CD8-positive, alpha-beta memory T cell (primary cell): ENCODE measurements around the gene NEK7. TPM values are rescaled to one million over a fixed set of nuclear protein-coding genes. Genes with fewer than 3 reads are reported as not detected.

Experiments
- CTCF ChIA-PET: fragments of 350-600 bp; sonication (Branson Sonifier 250); formaldehyde crosslinking; loops from one replicate; lab custom pipeline; 2021; ENCODE audit warnings: antibody characterized with exemption; lab: Charles Lee
- POLR2A ChIA-PET: fragments of 350-600 bp; sonication (Branson Sonifier 250); formaldehyde crosslinking; loops from one replicate; lab custom pipeline; 2021; ENCODE audit warnings: antibody characterized with exemption; lab: Charles Lee
- DNase-seq, 5 donors: peaks; one replicate each; pipeline versions ENCODE4 v3.0.0 to v3.0.0-alpha.2; 2020 to 2022; ENCODE audit warnings: mixed read lengths in 1 of 5
- H3K27ac ChIP-seq: one replicate; pipeline ENCODE4 v1.7.0; 2013; ENCODE audit warnings: low read depth, mild to moderate bottlenecking, low read length, moderate library complexity
- H3K27me3 ChIP-seq: 2 replicates; pipeline ENCODE4 v1.7.0; 2013; ENCODE audit warnings: low read length, mild to moderate bottlenecking; ENCODE audit not compliant: insufficient read depth, poor library complexity, severe bottlenecking
- H3K36me3 ChIP-seq: 2 replicates; pipeline ENCODE4 v1.7.0; 2013; ENCODE audit warnings: mild to moderate bottlenecking, low read length, moderate library complexity; ENCODE audit not compliant: insufficient read depth
- H3K4me1 ChIP-seq: 2 replicates; pipeline ENCODE4 v1.7.0; 2013; ENCODE audit warnings: mild to moderate bottlenecking, low read length, moderate library complexity; ENCODE audit not compliant: insufficient read depth
- H3K4me3 ChIP-seq: 2 replicates; pipeline ENCODE4 v1.7.0; 2013; ENCODE audit warnings: mild to moderate bottlenecking, low read length
- H3K9me3 ChIP-seq: 2 replicates; pipeline ENCODE4 v1.7.0; 2013; ENCODE audit warnings: mild to moderate bottlenecking, low read length
- H3K27ac Mint-ChIP-seq, 8 donors: one replicate each; pipeline ENCODE4 v1.8.0; 2020 to 2021; ENCODE audit warnings: mixed read lengths in 8 of 8, mild to moderate bottlenecking in 6 of 8, inconsistent platforms in 3 of 8, moderate library complexity in 3 of 8
- H3K27me3 Mint-ChIP-seq, 2 donors: one replicate each; pipeline ENCODE4 v1.8.0; 2020 to 2021; ENCODE audit warnings: mixed read lengths in 2 of 2, mild to moderate bottlenecking in 1 of 2, moderate library complexity in 1 of 2
- H3K36me3 Mint-ChIP-seq, 3 donors: one replicate each; pipeline ENCODE4 v1.8.0; 2020 to 2021; ENCODE audit warnings: mixed read lengths in 3 of 3, inconsistent platforms in 1 of 3, mild to moderate bottlenecking in 1 of 3
- H3K4me1 Mint-ChIP-seq, 3 donors: one replicate each; pipeline ENCODE4 v1.8.0; 2020 to 2021; ENCODE audit warnings: mixed read lengths in 3 of 3, inconsistent platforms in 1 of 3, mild to moderate bottlenecking in 1 of 3
- H3K4me3 Mint-ChIP-seq, 7 donors: one replicate each; pipeline ENCODE4 v1.8.0; 2020 to 2021; ENCODE audit warnings: mixed read lengths in 7 of 7, mild to moderate bottlenecking in 6 of 7, moderate library complexity in 4 of 7, inconsistent platforms in 2 of 7
- H3K9me3 Mint-ChIP-seq, 5 donors: one replicate each; pipeline ENCODE4 v1.8.0; 2020 to 2022; ENCODE audit warnings: mixed read lengths in 5 of 5, mild to moderate bottlenecking in 3 of 5, moderate library complexity in 2 of 5, inconsistent platforms in 1 of 5
- polyA plus RNA-seq: library from polyadenylated mRNA; unstranded; fragments of 300-500 nt; fragmentation: Illumina TruSeq; gene quantifications from one replicate; pipeline ENCODE4 v1.2.3, GENCODE V29; 2021
- total RNA-seq, 2 experiments: library from RNA; stranded (reverse); gene quantifications; one replicate each; pipeline ENCODE4 v1.2.3, GENCODE V29; 2021

NEK7 gene
- total and polyA plus RNA-seq, 3 experiments from 2014 or later: 64.7 to 80.8 (median 68.6) TPM

DNA sequence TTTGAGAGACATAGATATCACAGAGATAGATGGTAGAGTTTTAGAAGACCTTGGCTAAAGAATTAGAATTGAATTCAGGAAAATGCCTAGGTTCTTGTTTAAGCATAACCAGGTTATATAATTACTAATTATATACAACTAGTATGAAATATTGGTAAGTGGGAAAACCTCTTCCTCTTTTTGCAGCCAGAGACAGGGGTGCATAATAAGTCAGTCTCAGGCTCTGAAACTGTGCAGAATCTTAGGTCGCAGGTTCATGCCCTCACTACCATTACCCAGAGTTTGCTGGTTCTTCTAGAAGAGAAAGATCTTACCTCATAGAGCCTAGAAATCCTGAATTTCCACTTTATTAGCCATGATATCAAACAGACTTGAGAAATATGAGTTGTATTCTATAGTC, 183.3 kb downstream of the NEK7 start:
- Histone ChIP-seq H3K36me3 (no peaks in the 10 kb centered on the region), H3K4me3 (no peak overlapping the region), H3K27me3 (no peaks in the 10 kb centered on the region), H3K4me1 (no peaks in the 10 kb centered on the region), H3K27ac (no peak overlapping the region), H3K9me3 (no peaks in the 10 kb centered on the region)
- ChIA-PET POLR2A (no interaction called here), CTCF (no interaction called here)
- Mint-ChIP-seq H3K4me3 (no peak overlapping the region), H3K9me3 (peaks cover 0 to 2% (median 0%) of the 10 kb centered on the region in 5 donors), H3K36me3 (peaks cover 0 to 9% (median 2%) of the 10 kb centered on the region in 3 donors), H3K27ac (no peak overlapping the region), H3K4me1 (no peaks in the 10 kb centered on the region), H3K27me3 (peaks cover 4% of the 10 kb centered on the region in 2 donors)
- no peak for DNase-seq

DNA sequence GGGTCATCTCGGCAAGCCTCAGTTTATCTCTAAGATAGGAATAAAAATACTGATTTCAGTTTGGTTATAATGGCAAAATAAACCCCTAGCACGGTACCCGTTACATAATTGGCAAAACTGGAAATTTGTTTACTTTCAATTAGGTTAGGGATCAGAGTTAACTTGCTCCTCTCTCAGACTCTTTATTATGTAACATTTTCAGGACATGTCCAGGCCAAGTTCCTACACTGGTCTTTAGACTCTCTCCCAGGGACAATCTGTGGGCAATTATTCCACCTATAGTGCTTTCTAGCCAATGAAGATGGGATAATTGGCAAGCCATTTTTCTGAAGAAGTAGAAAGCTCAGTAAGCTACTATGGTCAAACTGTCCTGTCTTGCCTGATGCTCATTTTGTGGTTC, 189.4 kb downstream of the NEK7 start:
- Mint-ChIP-seq H3K27ac (no peak overlapping the region), H3K4me1 (no peaks in the 10 kb centered on the region), H3K36me3 (no peaks in the 10 kb centered on the region), H3K9me3 (no peaks in the 10 kb centered on the region), H3K4me3 (no peak overlapping the region), H3K27me3 (peaks cover 0 to 2% of the 10 kb centered on the region in 2 donors)
- POLR2A ChIA-PET: no interaction called here
- Histone ChIP-seq H3K4me1 (no peaks in the 10 kb centered on the region), H3K9me3 (no peaks in the 10 kb centered on the region), H3K27ac (no peak overlapping the region), H3K4me3 (no peak overlapping the region), H3K27me3 (no peaks in the 10 kb centered on the region), H3K36me3 (no peaks in the 10 kb centered on the region)
- no peak for DNase-seq
- CTCF ChIA-PET: no interaction called here

DNA sequence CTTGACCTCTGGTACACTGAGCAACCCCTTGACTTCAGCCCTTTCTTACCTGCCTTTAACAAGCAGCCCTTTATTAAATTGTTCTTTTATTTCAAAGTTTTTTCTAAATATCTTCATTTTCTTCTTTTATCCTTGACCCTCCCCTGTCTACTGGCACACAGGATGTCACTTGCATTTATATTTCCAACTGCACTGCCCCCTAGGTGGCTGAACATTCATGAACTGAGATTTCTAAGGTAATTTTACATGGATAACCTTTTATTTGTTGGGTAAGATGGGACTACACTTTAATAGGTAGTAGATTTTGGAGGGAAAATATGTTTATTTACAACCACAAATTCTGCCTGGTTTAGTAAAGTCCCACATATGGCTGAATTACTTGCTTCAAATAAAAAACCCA, 193.7 kb downstream of the NEK7 start:
- Mint-ChIP-seq H3K27ac (peak overlapping the region in 1 of 8 donors; percentile 15), H3K9me3 (no peaks in the 10 kb centered on the region), H3K4me3 (no peak overlapping the region), H3K4me1 (peaks cover 0 to 5% (median 0%) of the 10 kb centered on the region in 3 donors), H3K27me3 (peaks cover 4 to 8% of the 10 kb centered on the region in 2 donors), H3K36me3 (no peaks in the 10 kb centered on the region)
- H3K9me3 ChIP-seq: no peaks in the 10 kb centered on the region
- no peaks in the 10 kb centered on the region for H3K4me1 ChIP-seq
- H3K36me3 ChIP-seq: no peaks in the 10 kb centered on the region
- H3K4me3 ChIP-seq: no peak overlapping the region
- ChIA-PET POLR2A (no interaction called here), CTCF (no interaction called here)
- no peak overlapping the region for H3K27ac ChIP-seq
- H3K27me3 ChIP-seq: no peaks in the 10 kb centered on the region
- no peak for DNase-seq

DNA sequence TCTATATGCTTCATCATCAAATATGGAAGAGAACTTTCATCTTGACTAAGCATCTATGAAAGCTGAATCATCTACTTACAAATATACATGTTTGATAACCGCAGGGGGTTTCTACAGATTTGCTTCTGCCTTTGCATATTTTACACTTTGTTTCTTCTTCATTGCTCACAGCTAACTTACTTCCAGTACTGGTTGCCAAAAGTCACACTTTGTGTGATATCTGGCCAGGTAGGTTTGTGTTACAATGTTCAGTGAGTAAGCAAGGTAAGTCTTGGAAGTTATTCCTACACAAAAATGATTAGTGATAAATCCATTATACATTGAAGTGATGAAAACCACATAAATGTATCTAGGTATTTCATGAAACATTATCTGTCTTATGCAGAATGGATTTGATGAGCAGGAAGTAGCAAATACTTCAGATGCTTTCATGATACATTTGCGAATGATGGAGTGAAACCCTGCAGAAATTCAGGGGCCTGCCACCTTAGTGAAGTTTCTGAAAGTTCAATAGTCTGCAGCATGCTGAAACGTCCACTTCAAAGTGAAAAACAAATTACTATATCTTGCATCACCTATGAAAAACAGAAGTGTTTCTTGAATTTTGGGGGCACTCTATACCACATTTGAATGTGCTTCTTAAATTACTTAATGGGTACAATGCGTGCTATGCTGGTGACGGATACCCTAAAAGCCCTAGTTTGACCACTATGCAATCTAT, 196.3 kb downstream of the NEK7 start:
- Mint-ChIP-seq H3K4me3 (no peak overlapping the region), H3K27me3 (peaks cover 4 to 15% of the 10 kb centered on the region in 2 donors), H3K27ac (no peak overlapping the region), H3K4me1 (peaks cover 0 to 5% (median 0%) of the 10 kb centered on the region in 3 donors), H3K36me3 (no peaks in the 10 kb centered on the region), H3K9me3 (no peaks in the 10 kb centered on the region)
- ChIA-PET CTCF (no interaction called here), POLR2A (no interaction called here)
- Histone ChIP-seq H3K9me3 (no peaks in the 10 kb centered on the region), H3K4me1 (no peaks in the 10 kb centered on the region), H3K27me3 (no peaks in the 10 kb centered on the region), H3K4me3 (no peak overlapping the region), H3K27ac (no peak overlapping the region), H3K36me3 (no peaks in the 10 kb centered on the region)
- no peak for DNase-seq

DNA sequence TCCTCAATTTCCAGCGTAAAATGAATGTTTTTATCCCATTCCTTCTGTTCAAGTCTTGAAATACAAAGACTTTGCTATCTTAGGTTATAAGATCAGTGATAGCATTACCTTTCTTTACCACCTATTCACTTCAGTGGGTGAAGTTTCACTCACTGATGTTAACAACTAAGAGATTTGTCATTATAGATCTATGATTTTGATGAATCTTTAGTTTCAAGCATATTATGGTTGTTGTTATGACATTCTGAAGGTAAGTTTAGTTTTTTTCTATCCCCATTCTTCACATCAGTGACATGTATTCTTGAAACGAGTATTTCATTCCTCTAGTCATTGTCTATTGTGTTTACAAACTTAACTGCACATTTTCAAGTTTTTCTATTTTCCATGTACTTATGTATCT, 201.1 kb downstream of the NEK7 start:
- Histone ChIP-seq H3K27ac (no peak overlapping the region), H3K27me3 (no peaks in the 10 kb centered on the region), H3K36me3 (no peaks in the 10 kb centered on the region), H3K4me3 (no peak overlapping the region), H3K9me3 (no peaks in the 10 kb centered on the region), H3K4me1 (no peaks in the 10 kb centered on the region)
- H3K27ac Mint-ChIP-seq: no peak overlapping the region
- H3K27me3 Mint-ChIP-seq: peaks cover 4 to 19% of the 10 kb centered on the region in 2 donors
- H3K36me3 Mint-ChIP-seq: no peaks in the 10 kb centered on the region
- H3K9me3 Mint-ChIP-seq: no peaks in the 10 kb centered on the region
- H3K4me1 Mint-ChIP-seq: peaks cover 0 to 5% (median 0%) of the 10 kb centered on the region in 3 donors
- CTCF ChIA-PET: interaction anchor here (0.8 to 1.4 kb wide), 3 partner anchors 9 to 271 kb away, joined by 3 read pairs; no protein-coding TSS in a partner anchor
- POLR2A ChIA-PET: no interaction called here
- no peak overlapping the region for H3K4me3 Mint-ChIP-seq
- no peak for DNase-seq

DNA sequence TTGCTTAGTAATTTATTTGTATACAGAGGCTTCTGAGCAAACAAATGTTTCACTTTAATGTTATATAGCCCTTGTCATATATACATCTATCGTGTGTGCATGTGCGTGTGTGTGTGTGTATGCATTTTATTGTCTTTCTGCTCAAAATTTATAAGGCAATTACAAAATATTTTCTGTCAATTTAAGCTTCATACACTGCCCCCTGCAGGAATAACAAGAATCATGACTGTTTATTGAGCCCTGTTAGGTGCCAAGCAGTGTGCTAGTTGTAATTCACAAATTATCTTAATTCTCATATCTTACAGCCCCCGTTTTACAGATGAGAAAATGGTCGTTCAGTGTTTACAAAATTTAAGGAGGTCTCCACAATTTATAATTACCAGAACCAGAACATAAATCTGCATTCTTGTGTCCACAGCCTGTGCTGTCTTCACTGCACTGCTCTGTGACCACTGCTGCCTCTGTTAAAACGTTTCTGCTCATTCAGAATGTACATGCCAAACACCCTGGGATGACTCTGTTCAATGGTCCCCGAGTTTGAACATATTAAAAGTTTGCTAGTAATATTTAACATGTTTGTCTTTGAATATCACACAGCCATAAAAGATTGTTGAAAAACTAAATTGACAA, 202.3 kb downstream of the NEK7 start:
- H3K27me3 Mint-ChIP-seq: peaks cover 0 to 10% of the 10 kb centered on the region in 2 donors
- Histone ChIP-seq H3K36me3 (no peaks in the 10 kb centered on the region), H3K4me1 (no peaks in the 10 kb centered on the region), H3K4me3 (no peak overlapping the region), H3K27ac (no peak overlapping the region), H3K27me3 (no peaks in the 10 kb centered on the region), H3K9me3 (no peaks in the 10 kb centered on the region)
- CTCF ChIA-PET: interaction anchor here (1.0 kb wide), 2 partner anchors 268 to 273 kb away, joined by 3 read pairs; no protein-coding TSS in a partner anchor
- H3K4me1 Mint-ChIP-seq: no peaks in the 10 kb centered on the region
- POLR2A ChIA-PET: interaction anchor here (0.7 kb wide), 1 partner anchor 540 kb away, joined by 3 read pairs; no protein-coding TSS in a partner anchor
- H3K4me3 Mint-ChIP-seq: no peak overlapping the region
- no peaks in the 10 kb centered on the region for H3K36me3 Mint-ChIP-seq
- DNase-seq: peak in 1 of 5 donors; percentile 4
- H3K9me3 Mint-ChIP-seq: no peaks in the 10 kb centered on the region
- no peak overlapping the region for H3K27ac Mint-ChIP-seq

DNA sequence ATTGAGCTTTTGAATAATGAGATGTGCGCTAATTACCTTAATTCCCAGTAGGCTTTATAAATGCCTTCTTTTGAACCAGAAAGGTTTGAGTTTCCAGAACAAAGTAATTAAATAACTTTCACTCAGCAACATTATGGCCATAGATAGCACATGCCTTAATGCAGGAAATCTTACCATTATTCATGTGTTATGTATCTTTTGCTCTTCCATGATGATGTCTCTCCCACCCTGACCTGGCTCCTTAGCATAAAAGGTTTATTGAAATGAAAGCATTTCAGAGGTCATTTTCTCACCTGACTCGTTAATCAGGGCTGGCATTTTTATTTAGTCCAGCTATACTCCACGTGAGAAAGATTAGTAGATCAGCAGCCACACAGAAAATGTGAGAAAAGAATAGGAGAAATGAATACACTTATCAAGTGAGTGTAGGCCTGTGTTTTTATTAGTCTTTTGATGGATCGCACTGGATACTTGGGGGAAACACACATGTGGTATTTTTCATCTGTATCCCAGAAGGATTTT, 203.5 kb downstream of the NEK7 start:
- no peak for DNase-seq
- H3K36me3 ChIP-seq: no peaks in the 10 kb centered on the region
- no peaks in the 10 kb centered on the region for H3K9me3 ChIP-seq
- ChIA-PET POLR2A (no interaction called here), CTCF (no interaction called here)
- H3K4me1 Mint-ChIP-seq: no peaks in the 10 kb centered on the region
- H3K27ac ChIP-seq: no peak overlapping the region
- H3K4me1 ChIP-seq: no peaks in the 10 kb centered on the region
- H3K9me3 Mint-ChIP-seq: no peaks in the 10 kb centered on the region
- H3K4me3 ChIP-seq: no peak overlapping the region
- H3K27me3 ChIP-seq: no peaks in the 10 kb centered on the region
- no peak overlapping the region for H3K4me3 Mint-ChIP-seq
- peaks cover 0 to 10% of the 10 kb centered on the region in 2 donors for H3K27me3 Mint-ChIP-seq
- no peaks in the 10 kb centered on the region for H3K36me3 Mint-ChIP-seq
- no peak overlapping the region for H3K27ac Mint-ChIP-seq

DNA sequence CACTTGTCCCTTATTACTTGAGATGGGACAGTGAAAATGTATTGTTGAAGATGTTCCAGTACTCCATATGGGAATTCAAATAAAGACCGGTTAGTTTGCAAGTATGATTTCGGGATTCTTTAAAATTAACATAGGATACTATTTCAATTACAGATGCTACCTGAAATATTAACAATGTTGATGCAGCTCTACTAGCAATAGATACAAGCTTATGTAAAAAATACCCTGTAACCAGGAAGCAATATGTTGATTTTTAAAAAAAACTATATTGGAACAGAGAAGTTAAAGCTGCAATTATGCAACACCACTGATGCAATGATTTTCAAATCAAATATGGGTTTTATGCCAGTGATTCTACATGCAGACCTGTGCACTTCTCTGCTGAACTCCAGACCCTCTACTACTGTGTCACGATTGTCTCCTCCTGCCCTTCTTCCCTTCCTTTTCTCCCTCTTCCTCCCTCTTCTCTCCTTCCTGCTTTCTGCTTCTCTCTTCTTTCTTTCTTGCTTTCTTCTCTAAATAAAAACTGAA, 204.5 kb downstream of the NEK7 start:
- no peak overlapping the region for H3K4me3 Mint-ChIP-seq
- no peak overlapping the region for H3K27ac Mint-ChIP-seq
- H3K4me3 ChIP-seq: no peak overlapping the region
- POLR2A ChIA-PET: no interaction called here
- no peaks in the 10 kb centered on the region for H3K9me3 ChIP-seq
- CTCF ChIA-PET: no interaction called here
- no peaks in the 10 kb centered on the region for H3K36me3 ChIP-seq
- DNase-seq: no peak
- no peak overlapping the region for H3K27ac ChIP-seq
- no peaks in the 10 kb centered on the region for H3K4me1 ChIP-seq
- no peaks in the 10 kb centered on the region for H3K9me3 Mint-ChIP-seq
- no peaks in the 10 kb centered on the region for H3K4me1 Mint-ChIP-seq
- H3K27me3 Mint-ChIP-seq: peaks cover 0 to 7% of the 10 kb centered on the region in 2 donors
- peaks cover 0 to under 1% (median 0%) of the 10 kb centered on the region in 3 donors for H3K36me3 Mint-ChIP-seq
- H3K27me3 ChIP-seq: no peaks in the 10 kb centered on the region
